ENCODE measurements around the gene USP50. TPM values are rescaled to one million over a fixed set of nuclear protein-coding genes. Genes with fewer than 3 reads are reported as not detected.
"Not testable (repeated sequence)": the region's sequence is repeated elsewhere in the genome, so short reads cannot be mapped to it uniquely, and the experiment has no call there.

USP50 gene
- total and polyA plus RNA-seq, 10 donors, result 0.57 to 2.6 (median 1.2) TPM; not detected in 6

DNA sequence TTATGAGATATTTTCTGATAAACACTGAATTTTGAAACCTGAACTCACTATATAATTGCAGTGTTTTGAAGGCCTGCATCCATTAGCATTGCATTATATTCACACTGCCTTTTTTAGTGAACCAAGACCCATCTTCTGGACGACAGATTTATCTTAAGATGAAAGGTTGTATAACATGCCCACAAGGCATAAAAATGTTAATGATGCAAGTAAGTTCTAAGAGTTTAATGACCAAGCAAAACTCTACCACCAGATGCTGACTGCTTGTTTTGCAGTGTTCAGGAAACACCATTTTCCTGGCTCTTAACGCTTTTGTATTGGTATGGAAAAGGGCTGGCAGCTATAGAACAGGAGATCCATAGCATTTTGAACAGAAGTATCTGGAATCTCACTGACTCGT, 46.1 kb downstream of the USP50 start:
- peaks cover 0 to 11% (median 0%) of the 10 kb centered on the region in 6 donors for H3K4me1 ChIP-seq
- no peaks in the 10 kb centered on the region for H3K9me3 ChIP-seq
- H3K36me3 ChIP-seq, result peaks cover 3 to 93% (median 71%) of the 10 kb centered on the region in 6 donors
- TF ChIP-seq POLR2AphosphoS5 (IDR thresholded peaks at IDR 0.05) (no peak), POLR2A (IDR thresholded peaks at IDR 0.05) (no peak)
- TF ChIP-seq, protein P1, sequence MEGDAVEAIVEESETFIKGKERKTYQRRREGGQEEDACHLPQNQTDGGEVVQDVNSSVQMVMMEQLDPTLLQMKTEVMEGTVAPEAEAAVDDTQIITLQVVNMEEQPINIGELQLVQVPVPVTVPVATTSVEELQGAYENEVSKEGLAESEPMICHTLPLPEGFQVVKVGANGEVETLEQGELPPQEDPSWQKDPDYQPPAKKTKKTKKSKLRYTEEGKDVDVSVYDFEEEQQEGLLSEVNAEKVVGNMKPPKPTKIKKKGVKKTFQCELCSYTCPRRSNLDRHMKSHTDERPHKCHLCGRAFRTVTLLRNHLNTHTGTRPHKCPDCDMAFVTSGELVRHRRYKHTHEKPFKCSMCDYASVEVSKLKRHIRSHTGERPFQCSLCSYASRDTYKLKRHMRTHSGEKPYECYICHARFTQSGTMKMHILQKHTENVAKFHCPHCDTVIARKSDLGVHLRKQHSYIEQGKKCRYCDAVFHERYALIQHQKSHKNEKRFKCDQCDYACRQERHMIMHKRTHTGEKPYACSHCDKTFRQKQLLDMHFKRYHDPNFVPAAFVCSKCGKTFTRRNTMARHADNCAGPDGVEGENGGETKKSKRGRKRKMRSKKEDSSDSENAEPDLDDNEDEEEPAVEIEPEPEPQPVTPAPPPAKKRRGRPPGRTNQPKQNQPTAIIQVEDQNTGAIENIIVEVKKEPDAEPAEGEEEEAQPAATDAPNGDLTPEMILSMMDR (IDR thresholded peaks at IDR 0.05 in 8 of 11, conservative IDR thresholded peaks at IDR 0.05 in 3 of 11), result no peak
- no peak for DNase-seq
- no peak overlapping the region for H3K27ac ChIP-seq
- intact Hi-C loops (cut with DNase I; ENCODE audit: low total_unique reads), result no loop called here
- 41 to 57% (median 49%) methylated on average over 3 of the region's 3 CpGs for WGBS, 5 donors
- no peaks in the 10 kb centered on the region for H3K27me3 ChIP-seq (replicated peaks in 1 of 7)
- H3K4me3 ChIP-seq, result no peak overlapping the region

DNA sequence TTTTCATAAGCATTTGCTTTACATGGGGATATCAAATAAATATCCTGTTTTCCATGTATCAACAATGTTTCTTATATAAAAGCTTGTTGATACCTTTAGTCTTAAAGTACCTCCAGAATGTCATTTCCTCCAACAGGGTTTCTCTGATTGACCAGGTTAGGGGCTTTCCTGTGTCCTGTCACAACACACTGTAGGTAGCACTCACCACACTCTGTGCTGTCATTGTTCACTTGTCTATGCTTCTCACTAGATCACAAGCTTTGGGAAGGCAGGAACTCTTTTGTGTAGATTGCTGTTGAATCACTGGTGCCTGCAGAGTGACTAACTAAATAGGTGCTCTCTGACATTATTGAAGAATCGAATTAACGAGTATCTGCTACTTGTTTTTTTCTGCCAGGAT, 49.8 kb downstream of the USP50 start:
- intact Hi-C loops (cut with DNase I; ENCODE audit: low total_unique reads), result loop anchor here (10.0 kb wide), 1 partner anchor 98 kb away; no protein-coding TSS in a partner anchor
- Histone ChIP-seq H3K4me1 (peaks cover 0 to 5% (median 0%) of the 10 kb centered on the region in 6 donors), H3K27me3 (replicated peaks in 1 of 7) (no peaks in the 10 kb centered on the region), H3K4me3 (no peak overlapping the region), H3K9me3 (no peaks in the 10 kb centered on the region), H3K27ac (no peak overlapping the region), H3K36me3 (peaks cover 9 to 100% (median 89%) of the 10 kb centered on the region in 6 donors)
- TF ChIP-seq POLR2A (IDR thresholded peaks at IDR 0.05), result no peak
- TF ChIP-seq POLR2AphosphoS5 (IDR thresholded peaks at IDR 0.05), result no peak
- TF ChIP-seq, protein P1 (IDR thresholded peaks at IDR 0.05 in 8 of 11, conservative IDR thresholded peaks at IDR 0.05 in 3 of 11), result no peak
- WGBS, 5 donors, result 91 to 100% (median 99%) methylated on average over 2 of the region's 2 CpGs
- no peak for DNase-seq

DNA sequence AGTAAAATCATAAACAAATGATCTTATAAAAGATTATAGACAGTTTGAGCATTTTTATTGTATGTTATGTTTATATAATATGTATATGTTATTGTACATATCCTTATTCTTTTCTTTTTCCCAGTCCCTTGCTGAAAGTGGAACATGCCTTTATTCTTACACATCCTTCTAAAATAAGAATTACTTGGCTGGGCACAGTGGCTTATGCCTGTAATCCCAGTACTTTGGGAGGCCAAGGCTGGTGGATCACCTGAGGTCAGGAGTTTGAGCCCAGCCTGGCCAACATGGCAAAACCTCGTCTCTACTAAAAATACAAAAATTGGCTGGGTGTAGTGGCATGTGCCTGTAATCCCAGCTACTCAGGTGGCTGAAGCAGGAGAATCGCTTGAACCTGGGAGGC, 51.9 kb downstream of the USP50 start:
- H3K9me3 ChIP-seq; DNase-seq; H3K4me3 ChIP-seq; H3K27ac ChIP-seq; H3K27me3 ChIP-seq (replicated peaks in 1 of 7); H3K4me1 ChIP-seq: not testable (repeated sequence)
- WGBS, 5 donors, result 94 to 98% (median 97%) methylated on average over 2 of the region's 2 CpGs
- intact Hi-C loops (cut with DNase I; ENCODE audit: low total_unique reads), result loop anchor here (10.0 kb wide), 1 partner anchor 100 kb away; no protein-coding TSS in a partner anchor
- H3K36me3 ChIP-seq, result peaks cover 9 to 100% (median 94%) of the 10 kb centered on the region in 6 donors

DNA sequence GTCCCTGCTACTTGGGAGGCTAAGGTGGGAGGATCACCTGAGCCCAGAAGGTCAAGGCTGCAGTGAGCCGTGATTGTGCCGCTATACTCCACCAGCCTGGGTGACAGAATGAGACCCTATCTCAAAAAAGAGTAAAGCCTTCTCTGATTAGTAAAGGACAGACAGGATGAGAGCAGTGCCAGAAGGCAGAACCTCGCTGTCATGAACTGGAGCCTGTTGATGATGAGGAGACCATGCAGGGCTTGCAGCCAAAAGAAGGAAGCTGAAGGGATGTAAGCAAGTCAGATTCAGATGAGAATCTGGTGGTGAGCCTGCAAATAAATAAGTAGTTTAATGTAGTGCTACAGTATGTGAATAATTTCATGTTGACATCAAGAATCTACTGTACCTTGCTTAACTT, 52.8 kb downstream of the USP50 start:
- TF ChIP-seq, protein P1 (IDR thresholded peaks at IDR 0.05 in 8 of 11, conservative IDR thresholded peaks at IDR 0.05 in 3 of 11), result no peak
- TF ChIP-seq POLR2AphosphoS5 (IDR thresholded peaks at IDR 0.05) (no peak), POLR2A (IDR thresholded peaks at IDR 0.05) (no peak)
- intact Hi-C loops (cut with DNase I; ENCODE audit: low total_unique reads), result loop anchor here (10.0 kb wide), 1 partner anchor 101 kb away; no protein-coding TSS in a partner anchor
- Histone ChIP-seq H3K4me1 (no peaks in the 10 kb centered on the region), H3K27me3 (replicated peaks in 1 of 7) (no peaks in the 10 kb centered on the region), H3K9me3 (no peaks in the 10 kb centered on the region), H3K36me3 (peaks cover 6 to 100% (median 91%) of the 10 kb centered on the region in 6 donors), H3K27ac (no peak overlapping the region), H3K4me3 (no peak overlapping the region)
- DNase-seq, result no peak
- WGBS, 5 donors, result 92 to 98% (median 97%) methylated on average over 3 of the region's 3 CpGs

DNA sequence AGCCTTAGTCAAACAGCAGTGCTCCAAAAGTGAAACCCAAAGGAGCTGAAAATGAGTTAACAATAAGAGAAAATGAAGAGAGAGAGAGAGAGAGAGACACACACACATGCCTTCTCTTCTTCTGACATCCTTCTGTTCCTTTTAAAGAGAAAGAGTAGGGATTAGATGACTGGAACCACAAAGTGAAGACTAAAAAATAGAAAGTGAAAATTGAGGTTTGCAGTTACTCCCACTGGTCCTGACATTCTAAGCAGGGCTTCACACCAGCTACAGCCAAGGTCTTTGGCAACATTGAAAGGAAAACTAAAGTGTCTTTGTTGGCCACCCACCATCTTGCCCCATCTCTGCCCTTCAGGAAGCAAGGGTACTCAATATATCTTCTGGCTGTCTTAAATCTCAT, 59.2 kb downstream of the USP50 start:
- TF ChIP-seq, protein P1 (IDR thresholded peaks at IDR 0.05 in 8 of 11, conservative IDR thresholded peaks at IDR 0.05 in 3 of 11), result no peak
- TF ChIP-seq POLR2A (IDR thresholded peaks at IDR 0.05), result no peak
- no peak for TF ChIP-seq POLR2AphosphoS5 (IDR thresholded peaks at IDR 0.05)
- Histone ChIP-seq H3K27ac (peak overlapping the region in 2 of 8 donors; percentile 10 to 13), H3K4me1 (peaks cover 0 to 25% (median 0%) of the 10 kb centered on the region in 6 donors), H3K9me3 (no peaks in the 10 kb centered on the region), H3K36me3 (peaks cover 0 to 100% (median 59%) of the 10 kb centered on the region in 6 donors), H3K4me3 (no peak overlapping the region), H3K27me3 (replicated peaks in 1 of 7) (no peaks in the 10 kb centered on the region)
- DNase-seq, result no peak
- intact Hi-C loops (cut with DNase I; ENCODE audit: low total_unique reads), result no loop called here
